ENCODE data around the gene BID. TPM values are rescaled to one million over a fixed set of nuclear protein-coding genes. Genes with fewer than 3 reads are reported as not detected.
"Not testable (repeated sequence)": the region's sequence is repeated elsewhere in the genome, so short reads cannot be mapped to it uniquely, and the experiment has no call there.

BID gene
- total RNA-seq, 1 experiment from 2014 or later: 25.0 TPM

GRCh38 chr22:17764036-17764435 is 10.2 kb downstream of the BID start:
- intact Hi-C loops (cut with micrococcal nuclease): no loop called here
- BruUV-seq (replicated peaks): no TSS peak
- CTCF ChIA-PET: interaction anchor here (0.7 kb wide), 1 partner anchor 10 kb away, joined by 8 read pairs; no protein-coding TSS in a partner anchor

GRCh38 chr22:17763442-17763841 is 10.8 kb downstream of the BID start:
- H3K9me3 Mint-ChIP-seq (ENCODE audit: unreplicated experiment); POLR2A ChIA-PET; intact Hi-C loops (cut with micrococcal nuclease); DNase-seq (ENCODE audit: unreplicated experiment); H3K36me3 Mint-ChIP-seq (ENCODE audit: insufficient read depth, unreplicated experiment); H3K27ac Mint-ChIP-seq (ENCODE audit: low read depth, unreplicated experiment); H3K27me3 Mint-ChIP-seq (ENCODE audit: insufficient read depth, unreplicated experiment); BruUV-seq (replicated peaks); H3K4me1 Mint-ChIP-seq (ENCODE audit: insufficient read depth, unreplicated experiment); H3K4me3 Mint-ChIP-seq (ENCODE audit: unreplicated experiment): not testable (repeated sequence)
- CTCF ChIA-PET: interaction anchor here (0.7 kb wide), 1 partner anchor 10 kb away, joined by 8 read pairs; no protein-coding TSS in a partner anchor

More at GRCh38 chr22:17764036-17764435, 10.2 kb downstream of the BID start:
- H3K27me3 Mint-ChIP-seq (ENCODE audit: insufficient read depth, unreplicated experiment): no peaks in the 10 kb centered on the region
- H3K4me3 Mint-ChIP-seq (ENCODE audit: unreplicated experiment): no peak overlapping the region
- no peak overlapping the region for H3K27ac Mint-ChIP-seq (ENCODE audit: low read depth, unreplicated experiment)
- H3K4me1 Mint-ChIP-seq (ENCODE audit: insufficient read depth, unreplicated experiment): no peaks in the 10 kb centered on the region
- TF ChIP-seq CTCF (IDR thresholded peaks at IDR 0.05; ENCODE audit: unreplicated experiment): no peak
- no peaks in the 10 kb centered on the region for H3K9me3 Mint-ChIP-seq (ENCODE audit: unreplicated experiment)
- H3K36me3 Mint-ChIP-seq (ENCODE audit: insufficient read depth, unreplicated experiment): no peaks in the 10 kb centered on the region
- POLR2A ChIA-PET: no interaction called here
- no peak for DNase-seq (ENCODE audit: unreplicated experiment)

- no peak for TF ChIP-seq CTCF (IDR thresholded peaks at IDR 0.05; ENCODE audit: unreplicated experiment)
- DNase-seq (ENCODE audit: unreplicated experiment): no peak
- Mint-ChIP-seq H3K9me3 (ENCODE audit: unreplicated experiment) (no peaks in the 10 kb centered on the region), H3K27ac (ENCODE audit: low read depth, unreplicated experiment) (no peak overlapping the region), H3K27me3 (ENCODE audit: insufficient read depth, unreplicated experiment) (no peaks in the 10 kb centered on the region), H3K4me3 (ENCODE audit: unreplicated experiment) (no peak overlapping the region), H3K4me1 (ENCODE audit: insufficient read depth, unreplicated experiment) (no peaks in the 10 kb centered on the region), H3K36me3 (ENCODE audit: insufficient read depth, unreplicated experiment) (no peaks in the 10 kb centered on the region)
- intact Hi-C loops (cut with micrococcal nuclease): no loop called here
- ChIA-PET POLR2A (no interaction called here), CTCF (interaction anchor here (0.7 to 1.1 kb wide), 2 partner anchors 19 to 314 kb away, joined by 3 to 8 read pairs; no protein-coding TSS in a partner anchor)
- BruUV-seq (replicated peaks): no TSS peak
These were observed 13.2 kb downstream of the BID start for GRCh38 chr22:17761138-17761488.

GRCh38 chr22:17754233-17754925 is 19.9 kb downstream of the BID start:
- POLR2A ChIA-PET: no interaction called here
- peak; percentile 20 for TF ChIP-seq CTCF (IDR thresholded peaks at IDR 0.05; ENCODE audit: unreplicated experiment)
- intact Hi-C loops (cut with micrococcal nuclease): no loop called here
- no peaks in the 10 kb centered on the region for H3K9me3 Mint-ChIP-seq (ENCODE audit: unreplicated experiment)
- H3K36me3 Mint-ChIP-seq (ENCODE audit: insufficient read depth, unreplicated experiment): no peaks in the 10 kb centered on the region
- CTCF ChIA-PET: interaction anchor here (0.8 kb wide), 1 partner anchor 11 kb away, joined by 3 read pairs; no protein-coding TSS in a partner anchor
- no peak overlapping the region for H3K4me3 Mint-ChIP-seq (ENCODE audit: unreplicated experiment)
- no peak for DNase-seq (ENCODE audit: unreplicated experiment)
- H3K4me1 Mint-ChIP-seq (ENCODE audit: insufficient read depth, unreplicated experiment): no peaks in the 10 kb centered on the region
- no TSS peak for BruUV-seq (replicated peaks)
- no peaks in the 10 kb centered on the region for H3K27me3 Mint-ChIP-seq (ENCODE audit: insufficient read depth, unreplicated experiment)
- H3K27ac Mint-ChIP-seq (ENCODE audit: low read depth, unreplicated experiment): no peak overlapping the region
